GM12878 (cell line): ENCODE measurements around the gene ACHE. TPM values are rescaled to one million over a fixed set of nuclear protein-coding genes. Genes with fewer than 3 reads are reported as not detected.

Source experiments
- ATAC-seq: fragments of 200-7000 bp; cut with Tn5 transposase; 3 replicates; pipeline ENCODE4 v1.9.1; 2020; ENCODE audit warnings: mild to moderate bottlenecking, moderate library complexity
- Bru-seq: library from RNA; stranded (reverse); fragments of 400-500 nt; gene quantifications from one replicate; lab custom pipeline; 2021; lab: Mats Ljungman, UMichigan
- BruChase-seq, 2 experiments: library from RNA; stranded (reverse); fragments of 400-500 nt; gene quantifications; one replicate each; lab custom pipeline; 2021; lab: Mats Ljungman, UMichigan
- BruUV-seq: library from RNA; stranded (reverse); fragments of 400-500 nt; replicated peaks from 2 replicates; lab custom pipeline; 2021; lab: Mats Ljungman, UMichigan
- CTCF ChIA-PET: fragments of 300-600 bp; sonication (Branson Sonifier 250); formaldehyde crosslinking; extraction: SDS; loops from one replicate; lab custom pipeline; 2021; ENCODE audit warnings: inconsistent platforms; lab: Yijun Ruan, JAX
- POLR2A ChIA-PET: fragments of 350-600 bp; formaldehyde crosslinking; extraction: SDS; loops from one replicate; lab custom pipeline; 2021; ENCODE audit warnings: inconsistent platforms; lab: Charles Lee
- RAD21 ChIA-PET: fragments of 300-600 bp; sonication (Branson Sonifier 250); formaldehyde crosslinking; loops from one replicate; lab custom pipeline; 2023; ENCODE audit warnings: antibody characterized with exemption; ENCODE audit not compliant: unreplicated experiment; lab: Charles Lee
- SMC1A ChIA-PET: fragments of 300-600 bp; sonication (Branson Sonifier 250); formaldehyde crosslinking; loops from one replicate; lab custom pipeline; 2023; ENCODE audit not compliant: unreplicated experiment, uncharacterized antibody; lab: Charles Lee
- DNase-seq: peaks from one replicate; pipeline ENCODE4 v3.0.0-alpha.2; 2011; ENCODE audit warnings: low read depth, low spot score
- FAIRE-seq: peaks from 3 replicates; lab custom pipeline; 2011; peaks lifted over from hg19 to GRCh38; lab: Jason Lieb, UNC
- H2AFZ ChIP-seq: 2 replicates; pipeline ENCODE4 v1.6.0; 2011; ENCODE audit warnings: low read depth, low read length, control low read depth; ENCODE audit not compliant: control insufficient read depth
- H3K27ac ChIP-seq: 2 replicates; pipeline ENCODE4 v1.5.1; 2011; ENCODE audit warnings: control low read depth; ENCODE audit not compliant: control insufficient read depth, insufficient read depth
- H3K27me3 ChIP-seq, 2 experiments: replicated peaks in 1 of 2; 2 replicates each; pipeline versions ENCODE4 v1.6.0 to v1.6.1; 2011; ENCODE audit warnings: low read length in 1 of 2; ENCODE audit not compliant: control insufficient read depth in 2 of 2, insufficient read depth in 2 of 2
- H3K36me3 ChIP-seq, 2 experiments: 2 replicates each; pipeline ENCODE4 v1.5.1; 2011; ENCODE audit warnings: low read length in 1 of 2; ENCODE audit not compliant: control insufficient read depth in 2 of 2, insufficient read depth in 2 of 2
- H3K4me1 ChIP-seq: 2 replicates; pipeline ENCODE4 v1.6.1; 2011; ENCODE audit warnings: mild to moderate bottlenecking, low read length, moderate library complexity, mixed read lengths; ENCODE audit not compliant: control insufficient read depth, insufficient read depth
- H3K4me2 ChIP-seq: 2 replicates; pipeline ENCODE4 v1.6.0; 2011; ENCODE audit warnings: control low read depth; ENCODE audit not compliant: control insufficient read depth, insufficient read depth
- H3K4me3 ChIP-seq: fragments of 200-600 bp; sonication (generic); 2 replicates; pipeline ENCODE4 v1.5.1; 2016
- H3K79me2 ChIP-seq: 2 replicates; pipeline ENCODE4 v1.6.0; 2011; ENCODE audit warnings: low read length; ENCODE audit not compliant: control insufficient read depth, insufficient read depth
- H3K9ac ChIP-seq: 2 replicates; pipeline ENCODE4 v1.8.0; 2011; ENCODE audit warnings: low read length, control low read depth, mixed read lengths; ENCODE audit not compliant: control insufficient read depth, insufficient read depth
- H3K9me3 ChIP-seq: replicated peaks from 3 replicates; pipeline ENCODE4 v1.5.1; 2011; ENCODE audit warnings: mild to moderate bottlenecking, low read length; ENCODE audit not compliant: control insufficient read depth, insufficient read depth
- H4K20me1 ChIP-seq: 2 replicates; pipeline ENCODE4 v1.6.0; 2011; ENCODE audit not compliant: control insufficient read depth, insufficient read depth
- EGR1 ChIP-seq, 2 experiments: IDR thresholded peaks; 1 replicate in 1 of 2; 2 replicates in 1 of 2; pipeline ENCODE4 v1.6.1; 2011 to 2012; ENCODE audit warnings: low read depth in 2 of 2, low read length in 2 of 2, borderline replicate concordance in 1 of 2, mild to moderate bottlenecking in 1 of 2, moderate library complexity in 1 of 2
- LARP7 ChIP-seq: fragments of 450-650 bp; IDR thresholded peaks from 2 replicates; pipeline ENCODE4 v1.6.1; 2017; ENCODE audit warnings: mild to moderate bottlenecking
- YBX1 ChIP-seq: fragments of 450-650 bp; IDR thresholded peaks from 2 replicates; pipeline ENCODE4 v1.6.1; 2016; ENCODE audit warnings: antibody characterized with exemption
- WGBS: methylation state at CpG from one replicate; pipeline ENCODE4 v1.1.6; 2016; ENCODE audit warnings: low lambda C conversion rate; ENCODE audit not compliant: insufficient replicate concordance, insufficient coverage; ENCODE audit errors: missing lambda C conversion rate; 5-methylcytosine and 5-hydroxymethylcytosine counted together
- in situ Hi-C: fragments of 300-500 bp; cut with MboI; formaldehyde crosslinking; loops from 9 replicates; pipeline ENCODE4 v1.14.3; 2018; ENCODE audit warnings: mixed read lengths
- intact Hi-C: fragments of 100-400 bp; cut with micrococcal nuclease; formaldehyde crosslinking; loops from one replicate; pipeline ENCODE4 v1.14.2; 2022; ENCODE audit not compliant: unreplicated experiment
- long read RNA-seq, 2 experiments: library from polyadenylated mRNA; unstranded; transcript quantifications; one replicate each; pipeline ENCODE4 v2.0.0, GENCODE V29; 2019 to 2020
- polyA minus RNA-seq, 3 experiments: library from RNA; depleted of rRNA, polyadenylated mRNA; stranded (reverse); fragments of >200 nt; gene quantifications; 2 replicates each; pipeline ENCODE4 v1.2.3, GENCODE V29; 2011
- polyA plus RNA-seq, 11 experiments: library from polyadenylated mRNA; depleted of rRNA in 4 of 11; unstranded in 6 of 11; stranded (reverse) in 5 of 11; fragments of >200 nt; fragmentation: Nextera tagmentation in 4 of 11; fragmentation: Illumina TruSeq in 1 of 11; extraction: Ambion mirVana in 4 of 11; extraction: Trizol in 1 of 11; gene quantifications; 1 replicate in 1 of 11; 2 replicates in 10 of 11; pipeline versions ENCODE4 v1.2.1 to v1.2.3, GENCODE V29; 2011 to 2016; ENCODE audit warnings: inconsistent platforms in 2 of 11, missing spikeins in 2 of 11, low read depth in 1 of 11
- total RNA-seq, 4 experiments: library from RNA; depleted of rRNA in 3 of 4; stranded (reverse); fragments of >200 nt in 3 of 4; fragmentation: Illumina TruSeq in 1 of 4; extraction: Trizol in 1 of 4; gene quantifications; 2 replicates each; pipeline versions ENCODE4 v1.2.1 to v1.2.3, GENCODE V29; 2013 to 2021
- TF ChIP-seq, protein P1 (sequence below): fragments of 450-650 bp; conservative IDR thresholded peaks from 2 replicates; pipeline ENCODE4 v1.6.1; 2017; ENCODE audit warnings: mild to moderate bottlenecking, moderate library complexity

ACHE gene
- total RNA-seq (2013; cell fraction: nucleolus; rRNA removed) = 7.2 and 9.2 TPM in 2 replicates
- total RNA-seq (2014; rRNA removed) (1.5 and 1.9 TPM in 2 replicates), total RNA-seq (2014; rRNA removed; fragmentation: Illumina TruSeq; extraction: Trizol) (0.72 and 0.74 TPM in 2 replicates), total RNA-seq (2021) (5.0 and 5.1 TPM in 2 replicates), polyA plus RNA-seq (2011; rRNA removed) (0.97 and 2.3 TPM in 2 replicates), polyA plus RNA-seq (2014; fragmentation: Illumina TruSeq; extraction: Trizol) (0.21 and 0.69 TPM in 2 replicates), polyA plus RNA-seq (2014; fragmentation: Nextera tagmentation; extraction: Ambion mirVana) (under 1 TPM in 1 of 2 experiments, not detected in 1; 0.07 TPM), polyA plus RNA-seq (2014; rRNA removed) (4.5 and 6.7 TPM in 2 replicates), polyA plus RNA-seq (2016; fragmentation: Nextera tagmentation; extraction: Ambion mirVana) (1 to 10 TPM; 2.3 to 2.5 TPM), polyA minus RNA-seq (2011; rRNA and poly(A)+ RNA removed) (0.59 and 1.2 TPM in 2 replicates), Bru-seq, nascent RNA (percentile 56 among the genes with signal in this experiment), BruChase-seq, experiment 1, labeled RNA remaining after a 6-hour chase (percentile 64 among the genes with signal in this experiment), BruChase-seq, experiment 2, labeled RNA remaining after a 2-hour chase (percentile 59 among the genes with signal in this experiment)
- 0.52 TPM for polyA plus RNA-seq (2011; ENCODE audit: low read depth)
- polyA plus RNA-seq (2011; cell fraction: cytosol; rRNA removed) = 1.5 and 2.4 TPM in 2 replicates
- polyA plus RNA-seq (2011; cell fraction: nucleus; rRNA removed) = 18.9 and 19.2 TPM in 2 replicates
- polyA plus RNA-seq (2012) = 2.8 and 3.2 TPM in 2 replicates
- 0.42 and 1.5 TPM in 2 replicates for polyA minus RNA-seq (2011; cell fraction: cytosol; rRNA and poly(A)+ RNA removed)
- 2.3 and 3.5 TPM in 2 replicates for polyA minus RNA-seq (2011; cell fraction: nucleus; rRNA and poly(A)+ RNA removed)
- long read RNA-seq, experiment 1 = 0 reads
- long read RNA-seq, experiment 2, partial matches to known transcripts = 0 of 1 reads
- long read RNA-seq, experiment 2, other reads (novel, unspliced or antisense) = 0 of 1 reads

DNA sequence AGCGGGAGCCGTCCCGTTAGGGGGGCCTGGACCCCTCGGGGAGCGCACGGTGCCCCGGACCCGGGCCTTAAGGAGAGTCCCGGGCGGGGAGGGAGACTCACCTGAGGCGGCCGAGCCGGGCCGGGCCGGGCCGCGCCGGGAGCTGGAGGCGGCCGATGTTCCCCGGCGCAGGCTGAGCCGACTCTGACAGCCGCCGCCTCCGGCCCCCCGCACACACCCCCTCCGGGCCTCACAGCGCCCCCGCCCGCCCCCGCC lies at the start of gene ACHE:
Gene ACHE, minus strand, starts transcription at position 188 of the 255 bp plus-strand sequence. CDS start 1,656 bp downstream, outside the sequence.
- Histone ChIP-seq H3K4me2 (peak within 1 kb of the TSS; percentile 82), H2AFZ (peak within 1 kb of the TSS; percentile 58), H3K27me3 (peaks cover 6 to 7% of the 10 kb centered on the region in 2 experiments), H3K9me3 (no peaks in the 10 kb centered on the region), H3K27ac (no peak within 1 kb of the TSS), H3K4me3 (peak within 1 kb of the TSS; percentile 78), H3K9ac (peak within 1 kb of the TSS; percentile 27; the same call in 1 of the 2 replicates), H3K36me3 (no peaks in the 10 kb centered on the region), H3K79me2 (no peaks in the 10 kb centered on the region), H3K4me1 (peaks cover 14% of the 10 kb centered on the region), H4K20me1 (no peaks in the 10 kb centered on the region)
- TF ChIP-seq LARP7 (0 out of 2 replicates have a peak, but pooled peaks have one; percentile 16), YBX1 (no peak), EGR1 (IDR thresholded peaks at IDR 0.05; ENCODE audit: borderline replicate concordance in 1 of 2, low read depth in 2 of 2, low read length in 2 of 2) (no peak)
- TF ChIP-seq, protein P1, sequence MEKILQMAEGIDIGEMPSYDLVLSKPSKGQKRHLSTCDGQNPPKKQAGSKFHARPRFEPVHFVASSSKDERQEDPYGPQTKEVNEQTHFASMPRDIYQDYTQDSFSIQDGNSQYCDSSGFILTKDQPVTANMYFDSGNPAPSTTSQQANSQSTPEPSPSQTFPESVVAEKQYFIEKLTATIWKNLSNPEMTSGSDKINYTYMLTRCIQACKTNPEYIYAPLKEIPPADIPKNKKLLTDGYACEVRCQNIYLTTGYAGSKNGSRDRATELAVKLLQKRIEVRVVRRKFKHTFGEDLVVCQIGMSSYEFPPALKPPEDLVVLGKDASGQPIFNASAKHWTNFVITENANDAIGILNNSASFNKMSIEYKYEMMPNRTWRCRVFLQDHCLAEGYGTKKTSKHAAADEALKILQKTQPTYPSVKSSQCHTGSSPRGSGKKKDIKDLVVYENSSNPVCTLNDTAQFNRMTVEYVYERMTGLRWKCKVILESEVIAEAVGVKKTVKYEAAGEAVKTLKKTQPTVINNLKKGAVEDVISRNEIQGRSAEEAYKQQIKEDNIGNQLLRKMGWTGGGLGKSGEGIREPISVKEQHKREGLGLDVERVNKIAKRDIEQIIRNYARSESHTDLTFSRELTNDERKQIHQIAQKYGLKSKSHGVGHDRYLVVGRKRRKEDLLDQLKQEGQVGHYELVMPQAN = 0 out of 2 replicates have a peak, but pooled peaks have one; percentile 24
- no peak for DNase-seq
- ChIA-PET POLR2A (interaction anchor here (0.6 kb wide), 1 partner anchor 22 kb away, joined by 4 read pairs; no protein-coding TSS in a partner anchor), SMC1A (interaction anchor here (1.4 to 1.9 kb wide), 3 partner anchors 163 to 248 kb away, joined by 3 to 5 read pairs (median 4); no protein-coding TSS in a partner anchor), CTCF (interaction anchor here (1.0 to 2.5 kb wide), 3 partner anchors 80 to 167 kb away, joined by 3 to 17 read pairs (median 9); no protein-coding TSS in a partner anchor), RAD21 (interaction anchor here (1.2 kb wide), 1 partner anchor 162 kb away, joined by 3 read pairs; no protein-coding TSS in a partner anchor)
- in situ Hi-C loops = no loop called here
- no CpG with 5 or more reads among the region's 32 CpGs for whole genome bisulfite sequencing
- FAIRE-seq = no peak
- intact Hi-C loops = no loop called here
- no TSS peak for BruUV-seq
- ATAC-seq = peak; percentile 43
